Esophagus muscularis mucosa (tissue), 4 donors: Measurements from ENCODE around the gene CUX1. TPM values are rescaled to one million over a fixed set of nuclear protein-coding genes. Genes with fewer than 3 reads are reported as not detected.

Experiments
- DNase-seq: peaks from one replicate; pipeline ENCODE4 v3.0.0-alpha.2; 2017; ENCODE audit errors: extremely low spot score
- H3K27ac ChIP-seq, 4 donors: fragments of 200-600 bp; sonication (generic); replicated peaks in 1 of 4; 1 replicate in 3 of 4; 2 replicates in 1 of 4; pipeline ENCODE4 v1.5.1; 2016 to 2019; ENCODE audit warnings: mild to moderate bottlenecking in 1 of 4
- H3K27me3 ChIP-seq, 4 donors: fragments of 200-600 bp; sonication (generic); one replicate each; pipeline versions ENCODE4 v1.5.1 to v1.6.0; 2016 to 2019
- H3K36me3 ChIP-seq, 4 donors: fragments of 200-600 bp; sonication (generic); one replicate each; pipeline ENCODE4 v1.5.1; 2016 to 2019
- H3K4me1 ChIP-seq, 4 donors: fragments of 200-600 bp; sonication (generic); one replicate each; pipeline ENCODE4 v1.5.1; 2016 to 2019
- H3K4me3 ChIP-seq, 4 donors: fragments of 200-600 bp; sonication (generic); 1 replicate in 2 of 4; 2 replicates in 2 of 4; pipeline ENCODE4 v1.5.1; 2016 to 2019; ENCODE audit warnings: mild to moderate bottlenecking in 4 of 4, moderate library complexity in 1 of 4
- H3K9me3 ChIP-seq, 4 donors: fragments of 200-600 bp; sonication (generic); 1 replicate in 3 of 4; 2 replicates in 1 of 4; pipeline ENCODE4 v1.5.1; 2016 to 2019
- EP300 ChIP-seq: sonication (generic); formaldehyde crosslinking; IDR thresholded peaks from one replicate; pipeline ENCODE4 v1.6.1; 2017; ENCODE audit warnings: antibody characterized with exemption
- POLR2A ChIP-seq: fragments of 450-650 bp; IDR thresholded peaks from one replicate; pipeline ENCODE4 v1.6.1; 2017; ENCODE audit warnings: antibody characterized with exemption, moderate library complexity, mild to moderate bottlenecking, low read depth
- POLR2AphosphoS5 ChIP-seq, 2 donors: sonication (generic); formaldehyde crosslinking; IDR thresholded peaks; one replicate each; pipeline ENCODE4 v1.6.1; 2017; ENCODE audit warnings: antibody characterized with exemption in 2 of 2
- WGBS: methylation state at CpG from one replicate; pipeline ENCODE4 v1.1.5; 2018; 5-methylcytosine and 5-hydroxymethylcytosine counted together
- intact Hi-C: fragments of 100-400 bp; cut with DNase I; formaldehyde crosslinking; loops from one replicate; pipeline ENCODE4 v1.15.1; 2023
- total RNA-seq, 4 donors: library from RNA; depleted of rRNA; stranded (reverse); fragments of >200 nt; gene quantifications; one replicate each; pipeline versions ENCODE4 v1.1.0 to v1.2.1, GENCODE V29; 2016
- TF ChIP-seq, protein P1 (sequence below), 3 experiments: fragments of 200-600 bp in 2 of 3; fragments of 450-650 bp in 1 of 3; sonication (generic) in 2 of 3; IDR thresholded peaks; one replicate each; pipeline ENCODE4 v1.5.1; 2017 to 2019; ENCODE audit warnings: antibody characterized with exemption in 3 of 3, mild to moderate bottlenecking in 2 of 3, moderate library complexity in 1 of 3

Gene CUX1
- total RNA-seq, 4 donors from 2014 or later = 61.5 to 136 (median 92.3) TPM

DNA sequence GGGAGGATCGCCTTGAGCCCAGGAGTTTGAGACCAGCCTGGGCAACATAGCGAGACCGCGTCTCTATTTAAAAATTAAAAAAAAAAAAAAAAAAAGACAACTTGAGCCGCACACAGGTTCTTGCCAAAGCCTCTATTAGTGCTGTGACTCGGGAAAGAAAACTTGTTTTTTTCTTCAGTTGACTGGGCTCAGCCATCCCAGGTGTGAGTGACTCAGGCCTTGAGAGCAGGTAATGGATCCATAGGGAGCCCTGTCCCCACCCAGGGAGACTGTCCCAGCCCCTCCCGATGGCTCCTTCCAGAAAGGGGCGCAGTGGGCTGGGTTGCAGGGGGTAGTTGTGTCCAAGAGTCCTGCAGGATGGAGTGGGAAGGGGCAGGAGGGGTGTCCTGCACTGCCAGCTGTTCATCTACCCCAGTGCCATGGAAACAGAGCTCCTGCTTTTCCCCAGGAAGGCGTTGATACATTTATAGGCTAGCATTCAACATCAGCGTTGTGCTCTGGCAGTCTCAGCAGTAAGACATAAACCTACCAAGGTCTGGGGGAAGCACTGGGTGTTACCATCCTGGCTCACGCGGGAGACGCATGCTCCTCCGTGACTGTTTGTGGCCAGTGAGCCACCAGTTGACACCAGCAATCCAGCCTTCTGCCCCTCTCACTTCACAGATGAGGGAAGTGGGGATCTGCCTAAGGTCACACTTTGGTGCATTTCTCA is 126.6 kb downstream of the CUX1 start:
- Histone ChIP-seq H3K4me3 (no peak overlapping the region), H3K9me3 (no peaks in the 10 kb centered on the region), H3K27ac (peak overlapping the region in 3 of 4 donors; percentile 82 to 92 (median 90)), H3K36me3 (no peaks in the 10 kb centered on the region), H3K4me1 (peaks cover 84 to 95% (median 92%) of the 10 kb centered on the region in 4 donors), H3K27me3 (no peaks in the 10 kb centered on the region)
- no peak for DNase-seq
- 64% methylated on average over 12 of the region's 14 CpGs for WGBS
- intact Hi-C loops = no loop called here
- TF ChIP-seq, protein P1, sequence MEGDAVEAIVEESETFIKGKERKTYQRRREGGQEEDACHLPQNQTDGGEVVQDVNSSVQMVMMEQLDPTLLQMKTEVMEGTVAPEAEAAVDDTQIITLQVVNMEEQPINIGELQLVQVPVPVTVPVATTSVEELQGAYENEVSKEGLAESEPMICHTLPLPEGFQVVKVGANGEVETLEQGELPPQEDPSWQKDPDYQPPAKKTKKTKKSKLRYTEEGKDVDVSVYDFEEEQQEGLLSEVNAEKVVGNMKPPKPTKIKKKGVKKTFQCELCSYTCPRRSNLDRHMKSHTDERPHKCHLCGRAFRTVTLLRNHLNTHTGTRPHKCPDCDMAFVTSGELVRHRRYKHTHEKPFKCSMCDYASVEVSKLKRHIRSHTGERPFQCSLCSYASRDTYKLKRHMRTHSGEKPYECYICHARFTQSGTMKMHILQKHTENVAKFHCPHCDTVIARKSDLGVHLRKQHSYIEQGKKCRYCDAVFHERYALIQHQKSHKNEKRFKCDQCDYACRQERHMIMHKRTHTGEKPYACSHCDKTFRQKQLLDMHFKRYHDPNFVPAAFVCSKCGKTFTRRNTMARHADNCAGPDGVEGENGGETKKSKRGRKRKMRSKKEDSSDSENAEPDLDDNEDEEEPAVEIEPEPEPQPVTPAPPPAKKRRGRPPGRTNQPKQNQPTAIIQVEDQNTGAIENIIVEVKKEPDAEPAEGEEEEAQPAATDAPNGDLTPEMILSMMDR (IDR thresholded peaks at IDR 0.05) = no peak
- TF ChIP-seq EP300 (no peak), POLR2A (no peak), POLR2AphosphoS5 (IDR thresholded peaks at IDR 0.05) (no peak)

DNA sequence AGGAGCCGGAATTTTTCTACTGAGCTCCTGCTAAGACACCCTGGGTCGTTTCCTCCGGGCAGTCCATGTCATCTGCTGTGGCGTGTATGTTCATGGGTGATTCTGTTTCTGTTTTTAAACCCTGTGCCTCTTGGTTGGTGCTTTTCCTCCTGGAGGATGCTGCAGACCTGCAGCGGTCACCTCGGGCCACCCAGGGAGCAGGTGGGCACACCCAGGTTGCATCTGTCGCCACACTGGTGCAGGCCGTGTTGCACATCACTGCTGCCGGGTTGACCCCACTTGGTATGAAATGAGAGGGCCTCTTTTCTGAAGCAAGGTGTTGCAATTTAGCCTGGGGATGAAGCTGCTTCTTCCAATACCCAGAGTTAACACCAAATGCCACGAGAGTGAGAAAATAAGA is 127.2 kb downstream of the CUX1 start:
- TF ChIP-seq, protein P1 (IDR thresholded peaks at IDR 0.05) = no peak
- TF ChIP-seq POLR2A = no peak
- TF ChIP-seq POLR2AphosphoS5 (IDR thresholded peaks at IDR 0.05) = no peak
- no peak for TF ChIP-seq EP300
- H3K36me3 ChIP-seq = no peaks in the 10 kb centered on the region
- peaks cover 82 to 100% (median 94%) of the 10 kb centered on the region in 4 donors for H3K4me1 ChIP-seq
- intact Hi-C loops = no loop called here
- H3K27ac ChIP-seq = peak overlapping the region; percentile 41 to 92 (median 86)
- WGBS = 77% methylated on average over 9 of the region's 10 CpGs
- no peak overlapping the region for H3K4me3 ChIP-seq
- no peaks in the 10 kb centered on the region for H3K9me3 ChIP-seq
- H3K27me3 ChIP-seq = no peaks in the 10 kb centered on the region
- DNase-seq = no peak

DNA sequence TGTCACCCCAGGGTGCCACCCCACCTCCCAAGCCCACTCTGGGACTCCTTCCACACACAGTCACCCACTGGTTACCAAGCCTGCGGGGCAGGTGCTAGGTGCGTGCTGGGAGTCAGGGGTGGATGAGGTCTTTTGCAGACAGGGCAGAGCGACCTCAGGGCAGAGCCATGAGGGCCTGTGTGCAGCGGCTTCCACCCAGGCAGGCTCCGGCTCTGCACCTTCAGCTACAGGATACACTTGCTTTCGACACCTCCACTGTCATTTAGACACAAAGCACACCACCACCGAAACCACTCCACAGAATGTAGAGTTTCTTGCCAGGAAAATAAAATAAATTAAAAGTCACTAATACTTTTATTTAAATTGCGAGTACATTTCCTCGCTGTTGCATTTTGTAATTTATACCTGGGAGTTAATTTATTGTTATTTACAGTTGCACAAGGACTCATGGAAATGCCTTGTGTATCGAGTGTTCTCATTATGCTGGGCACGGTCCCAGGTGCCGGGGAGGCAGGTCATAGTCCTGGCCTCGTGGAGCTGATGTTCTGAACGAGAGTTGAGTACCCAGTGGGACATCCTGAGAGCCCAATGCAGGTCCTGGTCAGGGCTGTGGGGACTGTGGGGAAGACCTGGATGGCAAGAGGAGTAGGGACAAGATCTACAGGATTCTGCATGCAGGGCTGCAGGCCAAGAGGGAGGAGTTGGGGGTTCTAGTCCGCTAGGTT is 127.8 kb downstream of the CUX1 start:
- Histone ChIP-seq H3K36me3 (no peaks in the 10 kb centered on the region), H3K27ac (peak overlapping the region; percentile 39 to 92 (median 66)), H3K27me3 (no peaks in the 10 kb centered on the region), H3K4me1 (peaks cover 85 to 99% (median 94%) of the 10 kb centered on the region in 4 donors), H3K9me3 (no peaks in the 10 kb centered on the region), H3K4me3 (no peak overlapping the region)
- DNase-seq = no peak
- intact Hi-C loops = no loop called here
- WGBS = 63% methylated on average over 13 of the region's 15 CpGs
- no peak for TF ChIP-seq EP300
- TF ChIP-seq POLR2AphosphoS5 (IDR thresholded peaks at IDR 0.05) = peak; percentile 15 to 64
- TF ChIP-seq, protein P1 (IDR thresholded peaks at IDR 0.05) = no peak
- no peak for TF ChIP-seq POLR2A

DNA sequence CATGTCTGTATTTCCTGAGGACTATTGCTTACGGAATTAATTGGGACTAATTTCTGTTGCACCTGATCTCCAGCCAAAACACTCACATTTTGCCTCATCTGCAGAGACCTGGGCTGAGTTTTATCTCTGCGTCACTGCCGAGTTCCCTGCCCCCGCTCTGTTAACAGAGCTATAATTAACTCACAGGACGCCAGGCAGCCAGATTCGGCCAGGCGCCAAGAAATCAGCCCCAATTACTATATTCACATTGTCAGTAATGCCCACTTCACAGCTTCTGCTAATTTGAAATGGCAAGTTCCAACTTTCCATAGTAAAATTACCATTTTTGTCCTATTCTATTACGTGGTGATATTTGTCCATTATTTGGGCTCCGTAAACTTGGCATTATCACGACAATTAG is 130.5 kb downstream of the CUX1 start:
- Histone ChIP-seq H3K36me3 (no peaks in the 10 kb centered on the region), H3K9me3 (no peaks in the 10 kb centered on the region), H3K4me3 (peak overlapping the region in 1 of 4 donors; percentile 17), H3K27ac (peak overlapping the region; percentile 82 to 92 (median 86)), H3K4me1 (peaks cover 74 to 98% (median 90%) of the 10 kb centered on the region in 4 donors), H3K27me3 (no peaks in the 10 kb centered on the region)
- TF ChIP-seq POLR2AphosphoS5 (IDR thresholded peaks at IDR 0.05) (peak; percentile 46 to 75), EP300 (no peak)
- DNase-seq = no peak
- intact Hi-C loops = no loop called here
- 32% methylated on average over 10 of the region's 10 CpGs for WGBS

DNA sequence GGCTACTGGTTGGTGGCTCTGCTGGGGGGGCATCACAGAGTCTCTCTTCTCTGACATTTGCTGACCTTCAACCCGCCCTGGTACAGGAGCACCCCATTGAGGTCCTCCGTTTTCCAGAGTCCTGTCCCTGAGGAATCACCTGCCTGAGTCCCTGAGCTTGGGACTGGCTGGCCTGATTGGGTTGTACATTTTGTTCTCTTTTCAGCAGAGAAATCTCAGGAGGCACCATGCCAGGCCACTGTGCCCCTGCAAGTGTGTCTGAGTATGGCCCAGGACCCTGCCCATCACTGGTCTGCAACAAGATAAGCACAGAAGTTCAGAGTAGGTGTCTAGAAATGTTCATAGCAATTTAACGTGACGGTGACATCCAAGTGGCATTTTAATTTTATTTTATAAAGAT is 131.2 kb downstream of the CUX1 start:
- no peaks in the 10 kb centered on the region for H3K27me3 ChIP-seq
- 86% methylated on average over 4 of the region's 4 CpGs for WGBS
- no peaks in the 10 kb centered on the region for H3K36me3 ChIP-seq
- intact Hi-C loops = no loop called here
- no peak overlapping the region for H3K4me3 ChIP-seq
- DNase-seq = no peak
- H3K27ac ChIP-seq = peak overlapping the region; percentile 82 to 92 (median 86)
- TF ChIP-seq POLR2AphosphoS5 (IDR thresholded peaks at IDR 0.05) = peak in 1 of 2 donors; percentile 57
- TF ChIP-seq EP300 = no peak
- peaks cover 74 to 98% (median 90%) of the 10 kb centered on the region in 4 donors for H3K4me1 ChIP-seq
- H3K9me3 ChIP-seq = no peaks in the 10 kb centered on the region
